IMR-90 (cell line): ENCODE data around the gene ACADS.

Experiments used
- BHLHE40 ChIP-seq: fragments of 150-350 bp; IDR thresholded peaks from 2 replicates; pipeline ENCODE4 v1.6.1; 2016; ENCODE audit warnings: mild to moderate bottlenecking, low read depth, low read length
- CEBPB ChIP-seq: IDR thresholded peaks from 2 replicates; pipeline ENCODE4 v1.6.1; 2012; ENCODE audit warnings: low read depth, low read length, improper control_type of control experiment
- MAZ ChIP-seq: IDR thresholded peaks from 2 replicates; pipeline ENCODE4 v1.6.1; 2012; ENCODE audit warnings: low read depth, mild to moderate bottlenecking, low read length, improper control_type of control experiment, moderate library complexity, borderline replicate concordance
- NFE2L2 ChIP-seq: fragments of 150-350 bp; IDR thresholded peaks from 2 replicates; pipeline ENCODE4 v1.6.1; 2016; ENCODE audit warnings: low read depth, mild to moderate bottlenecking, low read length
- POLR2A ChIP-seq: IDR thresholded peaks from 2 replicates; pipeline ENCODE4 v1.6.1; 2012; ENCODE audit warnings: mild to moderate bottlenecking, low read depth, low read length
- RAD21 ChIP-seq: IDR thresholded peaks from 2 replicates; pipeline ENCODE4 v1.6.1; 2012; ENCODE audit warnings: low read length, improper control_type of control experiment
- RCOR1 ChIP-seq: IDR thresholded peaks from 2 replicates; pipeline ENCODE4 v1.6.1; 2012; ENCODE audit warnings: mild to moderate bottlenecking, low read length, improper control_type of control experiment; ENCODE audit not compliant: insufficient replicate concordance
- TF ChIP-seq, protein P1 (sequence below): conservative IDR thresholded peaks from 2 replicates; pipeline ENCODE4 v1.5.1; 2012; ENCODE audit warnings: mild to moderate bottlenecking, low read depth, low read length, improper control_type of control experiment
- TF ChIP-seq, protein P2 (sequence below): fragments of 150-350 bp; IDR thresholded peaks from 2 replicates; pipeline ENCODE4 v1.6.1; 2016; ENCODE audit warnings: low read depth, mild to moderate bottlenecking, low read length, moderate library complexity, borderline replicate concordance
- TF ChIP-seq, protein P3 (sequence below): fragments of 150-350 bp; IDR thresholded peaks from 2 replicates; pipeline ENCODE4 v1.6.1; 2017; ENCODE audit warnings: mild to moderate bottlenecking, antibody characterized with exemption, low read length, low read depth

DNA sequence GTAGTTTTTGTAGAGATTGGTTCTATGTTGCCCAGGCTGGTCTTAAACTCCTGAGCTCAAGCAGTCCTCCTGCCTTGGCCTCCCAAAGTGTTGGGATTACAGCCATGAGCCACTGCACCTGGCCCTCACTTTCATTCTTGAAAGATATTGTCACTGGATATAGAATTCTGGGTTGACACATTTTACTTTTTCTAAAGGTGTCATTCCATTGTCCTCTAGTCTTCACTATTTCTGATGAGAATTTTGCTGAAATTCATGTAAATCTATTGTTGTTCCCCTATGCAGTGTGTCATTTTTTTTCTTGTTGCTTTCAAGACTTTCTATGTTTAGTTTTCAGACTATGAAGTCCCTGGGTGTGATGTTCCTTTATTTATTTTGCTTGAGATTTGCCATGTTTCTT is 29.2 kb downstream of the ACADS start:
- TF ChIP-seq, protein P1, sequence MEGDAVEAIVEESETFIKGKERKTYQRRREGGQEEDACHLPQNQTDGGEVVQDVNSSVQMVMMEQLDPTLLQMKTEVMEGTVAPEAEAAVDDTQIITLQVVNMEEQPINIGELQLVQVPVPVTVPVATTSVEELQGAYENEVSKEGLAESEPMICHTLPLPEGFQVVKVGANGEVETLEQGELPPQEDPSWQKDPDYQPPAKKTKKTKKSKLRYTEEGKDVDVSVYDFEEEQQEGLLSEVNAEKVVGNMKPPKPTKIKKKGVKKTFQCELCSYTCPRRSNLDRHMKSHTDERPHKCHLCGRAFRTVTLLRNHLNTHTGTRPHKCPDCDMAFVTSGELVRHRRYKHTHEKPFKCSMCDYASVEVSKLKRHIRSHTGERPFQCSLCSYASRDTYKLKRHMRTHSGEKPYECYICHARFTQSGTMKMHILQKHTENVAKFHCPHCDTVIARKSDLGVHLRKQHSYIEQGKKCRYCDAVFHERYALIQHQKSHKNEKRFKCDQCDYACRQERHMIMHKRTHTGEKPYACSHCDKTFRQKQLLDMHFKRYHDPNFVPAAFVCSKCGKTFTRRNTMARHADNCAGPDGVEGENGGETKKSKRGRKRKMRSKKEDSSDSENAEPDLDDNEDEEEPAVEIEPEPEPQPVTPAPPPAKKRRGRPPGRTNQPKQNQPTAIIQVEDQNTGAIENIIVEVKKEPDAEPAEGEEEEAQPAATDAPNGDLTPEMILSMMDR, result no peak
- TF ChIP-seq RAD21 (no peak), MAZ (no peak), BHLHE40 (no peak), POLR2A (no peak), RCOR1 (no peak), NFE2L2 (no peak), CEBPB (no peak)
- TF ChIP-seq, protein P2, sequence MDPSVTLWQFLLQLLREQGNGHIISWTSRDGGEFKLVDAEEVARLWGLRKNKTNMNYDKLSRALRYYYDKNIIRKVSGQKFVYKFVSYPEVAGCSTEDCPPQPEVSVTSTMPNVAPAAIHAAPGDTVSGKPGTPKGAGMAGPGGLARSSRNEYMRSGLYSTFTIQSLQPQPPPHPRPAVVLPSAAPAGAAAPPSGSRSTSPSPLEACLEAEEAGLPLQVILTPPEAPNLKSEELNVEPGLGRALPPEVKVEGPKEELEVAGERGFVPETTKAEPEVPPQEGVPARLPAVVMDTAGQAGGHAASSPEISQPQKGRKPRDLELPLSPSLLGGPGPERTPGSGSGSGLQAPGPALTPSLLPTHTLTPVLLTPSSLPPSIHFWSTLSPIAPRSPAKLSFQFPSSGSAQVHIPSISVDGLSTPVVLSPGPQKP, result no peak
- TF ChIP-seq, protein P3, sequence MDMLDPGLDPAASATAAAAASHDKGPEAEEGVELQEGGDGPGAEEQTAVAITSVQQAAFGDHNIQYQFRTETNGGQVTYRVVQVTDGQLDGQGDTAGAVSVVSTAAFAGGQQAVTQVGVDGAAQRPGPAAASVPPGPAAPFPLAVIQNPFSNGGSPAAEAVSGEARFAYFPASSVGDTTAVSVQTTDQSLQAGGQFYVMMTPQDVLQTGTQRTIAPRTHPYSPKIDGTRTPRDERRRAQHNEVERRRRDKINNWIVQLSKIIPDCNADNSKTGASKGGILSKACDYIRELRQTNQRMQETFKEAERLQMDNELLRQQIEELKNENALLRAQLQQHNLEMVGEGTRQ, result no peak
